ENCODE data around the gene SCAMP5.

Gene SCAMP5, protein sequence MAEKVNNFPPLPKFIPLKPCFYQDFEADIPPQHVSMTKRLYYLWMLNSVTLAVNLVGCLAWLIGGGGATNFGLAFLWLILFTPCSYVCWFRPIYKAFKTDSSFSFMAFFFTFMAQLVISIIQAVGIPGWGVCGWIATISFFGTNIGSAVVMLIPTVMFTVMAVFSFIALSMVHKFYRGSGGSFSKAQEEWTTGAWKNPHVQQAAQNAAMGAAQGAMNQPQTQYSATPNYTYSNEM

DNA sequence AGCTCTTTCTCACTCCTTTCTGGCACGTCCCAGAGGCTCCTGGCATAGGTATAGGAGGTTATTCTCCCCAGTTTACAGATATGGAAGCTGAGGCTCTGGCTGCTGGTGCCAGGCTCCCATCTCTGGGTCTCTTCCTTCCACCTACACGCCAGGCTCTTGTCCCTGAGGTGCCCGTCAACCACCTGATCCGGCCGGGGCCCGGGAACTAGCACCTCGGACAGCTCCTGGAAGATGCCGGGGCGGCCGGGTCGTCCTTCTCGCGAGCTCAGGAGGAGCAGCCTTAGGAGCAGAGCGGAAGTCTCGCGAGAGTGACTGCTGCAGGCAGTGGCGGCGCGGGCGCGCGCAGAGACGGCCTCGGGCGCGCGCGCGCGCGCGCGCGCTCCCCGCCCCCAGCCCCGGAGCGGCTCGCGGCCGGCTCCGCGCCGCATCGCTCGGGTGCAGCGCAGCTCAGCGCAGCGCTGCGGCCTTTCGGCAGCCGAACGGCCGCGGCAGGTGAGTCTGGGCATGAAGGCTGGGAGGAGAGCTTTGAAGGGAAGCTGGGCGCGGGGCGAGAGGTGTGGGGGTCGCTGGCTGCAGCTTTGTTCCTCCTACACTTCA, at the start of gene SCAMP5:
SCAMP5 (plus strand) TSS at position 382 of the 597 bp plus-strand sequence. CDS start 16,277 bp downstream, outside the sequence.
- in situ Hi-C loops (cut with HindIII; ENCODE audit: low sequenced_read_pairs): no loop called here

DNA sequence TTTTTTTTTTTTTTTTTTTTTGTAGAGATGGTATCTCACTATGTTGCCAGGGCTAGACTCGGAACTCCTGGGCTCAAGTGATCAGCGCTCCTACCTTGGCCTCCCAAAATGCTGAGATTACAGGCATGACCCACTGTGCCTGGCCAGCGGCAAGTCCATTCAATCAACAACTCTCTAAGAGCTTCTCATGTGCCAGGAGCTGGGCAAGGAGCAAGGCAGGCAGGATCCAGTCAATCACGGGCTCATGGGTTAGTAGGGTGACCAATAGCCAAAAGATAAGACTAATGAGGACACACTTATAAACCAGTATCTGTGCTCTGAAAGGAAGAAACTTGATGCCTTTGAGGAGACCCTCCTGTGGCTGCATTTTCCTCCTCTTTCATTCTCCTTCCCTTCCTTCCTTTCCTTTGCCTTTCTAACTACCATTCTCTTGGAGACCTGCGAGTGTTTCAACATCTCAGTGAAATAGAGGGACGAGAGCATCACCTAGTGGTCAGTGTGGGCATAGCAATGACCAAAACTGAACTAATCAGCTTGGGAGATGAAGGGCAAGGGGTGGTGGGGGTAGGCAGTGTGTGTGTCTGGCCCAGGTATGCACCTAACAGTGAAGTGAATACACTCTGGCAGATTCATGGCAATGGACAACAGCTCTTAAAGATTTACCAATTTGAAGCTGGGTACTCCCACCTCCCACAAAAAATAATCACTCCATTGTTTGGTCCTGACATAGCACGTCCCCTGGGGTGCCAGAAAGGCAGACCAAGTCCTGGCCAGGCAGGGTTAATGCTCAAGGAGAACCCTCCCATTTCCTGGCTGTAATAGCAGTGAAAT, 45.1 kb upstream of the SCAMP5 start:
- in situ Hi-C loops (cut with HindIII; ENCODE audit: low sequenced_read_pairs): loop anchor here (5.0 to 25.0 kb wide), 3 partner anchors 43 to 313 kb away; partner anchors contain the start of gene FAM219B

DNA sequence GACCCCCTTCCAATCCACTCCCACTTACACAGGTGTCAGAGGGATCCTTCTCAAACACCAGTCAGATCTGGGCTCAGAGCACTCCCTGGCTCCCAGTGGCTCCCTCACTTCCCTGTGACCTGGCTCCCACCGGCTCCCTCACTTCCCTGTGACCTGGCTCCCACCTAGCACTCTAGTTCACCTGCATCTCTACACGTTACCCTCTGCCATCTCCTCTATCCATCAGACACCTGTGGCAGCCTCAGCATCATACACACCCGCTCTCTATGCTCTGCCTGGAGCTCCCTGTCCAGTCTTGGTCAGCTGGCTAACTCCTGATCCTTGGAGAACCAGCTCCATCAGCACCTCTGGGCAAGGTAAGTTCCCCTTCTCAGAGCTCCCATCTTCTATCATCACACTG, 44.4 kb upstream of the SCAMP5 start:
- in situ Hi-C loops (cut with HindIII; ENCODE audit: low sequenced_read_pairs): loop anchor here (5.0 to 25.0 kb wide), 3 partner anchors 44 to 314 kb away; partner anchors contain the start of gene FAM219B

DNA sequence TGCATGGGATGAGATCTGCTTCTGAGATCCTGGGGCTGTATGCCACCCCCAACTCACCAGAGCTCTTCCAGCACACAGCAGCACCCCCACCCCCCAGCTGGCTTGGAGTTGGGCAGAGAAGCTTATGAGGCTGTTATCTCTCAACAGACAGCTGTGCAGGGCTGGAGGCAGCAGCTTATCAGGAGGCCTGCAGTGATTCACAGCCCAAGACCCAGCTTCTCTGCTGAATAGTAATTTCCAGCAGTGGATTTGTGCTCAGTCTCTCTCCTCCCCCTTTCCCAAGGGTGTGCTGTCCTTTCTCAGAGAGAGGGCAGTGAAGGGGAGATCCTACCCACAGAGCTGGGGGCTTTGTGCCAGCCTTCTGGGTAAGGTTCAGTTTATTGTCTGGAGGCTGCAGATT, 40.8 kb upstream of the SCAMP5 start:
- in situ Hi-C loops (cut with HindIII; ENCODE audit: low sequenced_read_pairs): loop anchor here (5.0 to 25.0 kb wide), 3 partner anchors 47 to 317 kb away; partner anchors contain the start of gene FAM219B

DNA sequence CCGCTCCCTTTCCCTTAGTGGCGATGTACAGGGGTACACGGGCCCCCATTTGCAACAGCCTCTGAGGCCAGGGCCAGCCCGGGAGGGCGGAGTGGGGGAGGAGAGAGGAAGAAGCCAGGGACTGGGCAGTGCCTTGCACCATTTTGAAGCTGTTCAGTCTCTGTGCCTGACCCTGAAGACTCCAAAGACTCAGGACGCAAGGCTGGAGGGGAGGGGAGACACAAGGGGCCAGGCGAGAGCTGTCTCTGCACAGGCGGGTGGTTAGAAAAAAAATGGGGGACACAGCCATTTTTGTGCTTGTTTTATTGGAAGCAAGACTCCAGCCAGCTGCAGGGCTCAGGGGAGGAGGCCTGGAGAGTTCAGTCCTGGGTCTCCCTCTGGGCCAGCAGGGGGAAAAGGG, 40.3 kb upstream of the SCAMP5 start:
- in situ Hi-C loops (cut with HindIII; ENCODE audit: low sequenced_read_pairs): loop anchor here (25.0 kb wide), 1 partner anchor 318 kb away; no protein-coding TSS in a partner anchor

DNA sequence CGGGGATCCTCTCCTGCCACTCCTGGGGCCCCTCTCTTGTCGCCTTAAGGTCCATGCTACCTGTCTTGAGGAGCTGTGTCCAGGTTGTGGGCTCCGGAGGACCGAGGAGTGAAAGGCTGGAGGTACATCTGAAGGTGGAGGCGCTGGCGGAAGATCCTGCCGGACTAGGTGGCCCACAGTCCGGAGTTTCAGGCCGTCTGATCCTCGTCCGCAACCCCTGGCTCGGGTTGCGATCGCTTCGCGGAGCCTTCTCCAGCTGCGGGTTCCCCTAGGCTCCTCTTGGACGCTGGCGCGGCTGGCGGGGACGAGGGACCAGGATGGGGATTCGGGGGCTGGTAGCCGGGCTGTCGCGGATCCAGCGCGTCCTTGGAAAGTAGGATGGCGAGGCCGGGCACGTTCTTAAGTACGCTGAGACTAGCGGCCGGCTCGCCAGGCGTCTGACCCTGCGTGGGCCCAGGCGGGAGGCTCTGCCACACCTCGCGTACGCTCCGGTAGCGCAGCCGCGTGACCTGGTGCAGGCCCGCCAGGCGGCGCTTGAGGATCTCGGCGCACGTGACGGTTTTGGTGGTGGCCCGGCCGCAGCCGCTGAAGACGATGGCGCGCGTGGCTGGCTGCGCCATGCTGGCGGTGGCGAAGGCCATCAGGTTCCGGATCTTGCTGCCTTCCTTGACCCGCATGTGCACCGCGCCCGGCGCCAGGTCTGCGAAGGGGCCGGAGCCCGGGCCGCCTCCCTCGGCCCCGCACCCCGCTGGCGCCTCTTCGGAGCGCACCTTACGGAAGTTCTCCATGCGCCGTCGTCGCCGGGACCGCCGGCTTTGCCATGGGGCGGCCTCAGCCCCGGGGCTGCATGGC, 39.3 kb upstream of the SCAMP5 start:
- in situ Hi-C loops (cut with HindIII; ENCODE audit: low sequenced_read_pairs): loop anchor here (25.0 kb wide), 1 partner anchor 319 kb away; no protein-coding TSS in a partner anchor

DNA sequence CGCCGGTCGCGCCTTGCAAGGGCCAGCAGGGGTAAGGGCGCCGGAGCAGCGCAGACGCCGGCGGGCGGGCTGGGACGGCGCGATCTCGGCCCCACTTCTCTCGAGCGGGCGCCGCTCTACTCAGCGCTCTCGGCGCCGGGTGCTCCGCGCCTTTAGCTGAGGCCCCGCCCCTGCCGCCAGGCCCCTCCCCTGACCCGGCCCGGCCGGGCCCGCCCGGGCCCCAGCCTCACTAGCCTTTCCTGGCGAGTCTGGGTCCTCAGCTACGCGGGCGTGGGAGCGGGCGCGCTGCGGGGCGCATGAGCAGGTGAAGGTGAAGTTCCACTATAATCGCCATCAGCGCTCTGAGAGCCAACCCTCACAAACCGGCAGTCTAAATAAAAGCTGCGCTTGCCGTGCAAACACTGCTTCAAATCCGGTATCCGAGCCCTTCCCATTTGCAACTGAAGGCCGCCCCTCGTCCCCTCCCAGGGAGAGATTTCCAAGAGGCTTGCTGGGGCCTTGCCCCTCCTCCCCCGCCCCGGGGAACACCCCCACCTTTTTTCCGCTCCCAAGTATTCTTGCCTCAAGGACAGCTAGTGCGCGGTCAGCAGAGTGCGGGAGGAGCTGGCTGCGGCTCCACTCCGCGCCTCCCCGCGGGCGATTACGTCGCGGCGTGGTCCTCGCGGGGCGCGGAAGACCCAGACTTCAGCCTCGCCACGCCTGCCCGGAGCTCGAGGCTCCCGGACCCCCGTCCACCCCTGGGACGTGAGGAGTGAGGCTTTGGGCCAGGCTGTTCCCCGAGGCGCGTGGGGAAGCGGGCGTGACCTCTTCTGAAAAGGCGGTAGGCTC, 38.5 kb upstream of the SCAMP5 start, which contains the start of gene RPP25:
RPP25 (minus strand) TSS at position 125 of the 828 bp plus-strand sequence. CDS start 189 bp downstream, outside the sequence.
- in situ Hi-C loops (cut with HindIII; ENCODE audit: low sequenced_read_pairs): loop anchor here (25.0 kb wide), 1 partner anchor 320 kb away; no protein-coding TSS in a partner anchor

DNA sequence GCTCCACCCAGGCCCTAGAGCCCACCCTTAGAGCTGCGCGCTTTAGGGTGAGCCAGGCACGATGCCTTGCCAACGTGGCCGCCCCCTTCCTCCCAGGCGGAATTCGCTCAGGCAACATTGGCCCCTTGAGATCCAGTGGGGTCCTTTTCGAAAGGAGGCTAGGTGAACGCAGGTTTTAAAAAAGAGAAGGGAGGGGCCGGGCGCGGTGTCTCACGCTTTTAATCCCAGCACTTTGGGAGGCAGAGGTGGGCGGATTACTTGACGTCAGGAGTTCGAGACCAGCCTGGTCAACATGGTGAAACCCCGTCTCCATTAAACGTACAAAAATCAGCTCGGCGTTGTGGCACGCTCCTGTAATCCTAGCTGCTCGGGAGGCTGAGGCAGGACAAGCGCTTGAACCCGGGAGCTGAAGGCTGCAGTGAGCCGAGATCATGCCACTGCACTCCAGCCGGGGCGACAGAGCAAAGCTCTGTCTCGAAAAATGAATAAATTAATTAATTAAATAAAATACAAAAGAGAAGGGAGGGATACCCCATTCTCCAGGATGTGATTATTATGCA, 37.8 kb upstream of the SCAMP5 start:
- in situ Hi-C loops (cut with HindIII; ENCODE audit: low sequenced_read_pairs): loop anchor here (25.0 kb wide), 1 partner anchor 320 kb away; no protein-coding TSS in a partner anchor

DNA sequence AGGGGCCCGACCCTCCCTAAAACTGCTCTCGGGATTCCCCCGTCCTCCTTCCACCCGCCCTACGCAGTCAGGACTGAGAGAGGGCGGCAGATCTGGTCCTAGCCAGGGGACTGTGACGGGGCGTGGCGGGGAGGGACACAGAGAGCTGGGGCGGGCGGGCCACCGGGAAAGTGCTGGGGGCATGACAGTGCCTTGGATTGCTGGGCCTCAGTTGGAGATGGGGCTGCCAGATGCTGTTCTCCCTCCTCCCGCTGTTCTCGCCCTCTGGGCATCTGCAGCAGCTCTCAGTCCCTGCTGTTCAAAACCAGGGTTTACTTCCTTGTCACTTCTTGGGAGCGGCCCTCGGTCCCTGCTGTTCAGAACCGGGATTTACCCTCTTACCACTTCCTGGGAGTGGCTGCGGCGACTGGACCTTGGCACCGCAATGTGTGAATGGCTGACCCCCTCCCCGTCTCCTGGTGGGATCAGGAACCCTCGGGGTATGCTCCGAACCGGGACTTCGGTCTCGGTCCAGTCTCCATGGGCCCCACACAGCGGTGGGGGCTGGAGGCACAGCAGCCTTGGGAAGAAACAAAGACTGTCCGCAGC, 36.9 kb upstream of the SCAMP5 start:
- in situ Hi-C loops (cut with HindIII; ENCODE audit: low sequenced_read_pairs): loop anchor here (25.0 kb wide), 1 partner anchor 321 kb away; no protein-coding TSS in a partner anchor

DNA sequence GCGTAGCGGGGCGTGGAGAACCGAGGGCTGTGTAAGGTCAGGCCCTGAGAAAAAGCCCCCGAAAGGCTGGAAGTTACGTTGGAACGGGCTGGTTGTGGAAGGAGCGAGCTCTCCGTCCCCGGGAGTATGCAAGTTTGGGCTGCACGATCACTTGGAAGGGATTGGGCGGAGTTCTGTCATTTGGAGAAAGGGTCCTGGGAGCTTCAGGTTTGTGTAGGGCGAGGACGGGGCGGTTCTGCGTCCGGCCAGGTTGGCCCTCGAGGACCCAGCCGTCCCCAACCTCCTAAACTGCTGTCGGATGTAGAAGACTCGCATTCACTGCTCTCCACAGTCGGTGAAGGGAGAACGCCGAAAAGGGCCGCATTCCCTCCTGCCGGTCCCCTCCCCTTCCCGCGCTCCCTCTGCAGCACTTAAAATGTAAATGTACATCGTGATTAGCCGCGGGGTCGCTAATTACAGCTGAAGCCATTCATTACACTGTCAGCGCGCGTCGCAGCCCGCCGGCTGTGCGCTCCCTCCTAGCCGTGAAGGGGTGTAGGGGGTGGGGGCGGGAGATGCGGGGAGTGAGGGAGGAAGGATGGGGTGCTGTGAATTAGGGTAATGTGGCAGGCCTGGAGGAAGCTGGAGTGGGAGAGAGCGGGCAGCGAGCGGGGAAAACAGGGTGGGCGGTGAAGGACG, 36.3 kb upstream of the SCAMP5 start:
- in situ Hi-C loops (cut with HindIII; ENCODE audit: low sequenced_read_pairs): loop anchor here (25.0 kb wide), 1 partner anchor 322 kb away; no protein-coding TSS in a partner anchor

DNA sequence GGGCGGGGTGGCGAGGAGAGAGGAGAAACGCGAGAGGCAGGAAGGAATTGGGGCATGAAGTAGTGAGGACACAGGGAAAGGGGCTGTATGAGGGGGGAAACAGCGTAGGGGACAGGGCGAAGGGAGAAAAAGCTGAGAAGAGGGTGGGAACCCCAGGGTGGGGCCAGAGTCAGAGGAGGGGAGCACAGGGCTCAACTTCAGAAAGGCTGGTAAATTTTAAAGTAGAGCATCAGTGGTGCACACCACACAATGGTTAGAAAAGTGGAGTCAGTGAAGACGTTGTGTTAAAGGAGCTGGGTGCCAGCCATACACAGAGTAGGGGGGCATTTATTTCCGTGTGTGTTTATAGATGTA, 35.8 kb upstream of the SCAMP5 start:
- in situ Hi-C loops (cut with HindIII; ENCODE audit: low sequenced_read_pairs): loop anchor here (25.0 kb wide), 1 partner anchor 322 kb away; no protein-coding TSS in a partner anchor

DNA sequence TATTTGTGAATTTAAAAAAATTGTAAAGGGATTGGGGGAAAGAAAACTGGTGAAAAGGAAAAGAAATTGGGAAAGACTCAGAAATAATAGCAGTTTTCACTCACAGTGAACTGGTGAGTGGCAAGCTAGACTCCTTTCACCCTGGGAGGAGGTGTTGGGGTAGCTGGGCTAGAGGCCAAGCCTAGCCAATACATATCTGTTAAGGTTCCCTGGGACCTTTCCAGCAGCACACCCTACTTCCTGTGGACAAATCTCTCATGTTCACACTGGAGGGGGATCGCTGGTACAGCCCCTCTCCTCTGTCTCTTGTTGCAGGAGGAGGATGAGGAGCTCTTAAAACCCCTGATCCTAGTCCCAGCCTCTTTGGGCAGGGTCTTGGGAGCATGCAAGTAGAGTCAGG, 35.1 kb upstream of the SCAMP5 start:
- in situ Hi-C loops (cut with HindIII; ENCODE audit: low sequenced_read_pairs): loop anchor here (25.0 kb wide), 1 partner anchor 323 kb away; no protein-coding TSS in a partner anchor

DNA sequence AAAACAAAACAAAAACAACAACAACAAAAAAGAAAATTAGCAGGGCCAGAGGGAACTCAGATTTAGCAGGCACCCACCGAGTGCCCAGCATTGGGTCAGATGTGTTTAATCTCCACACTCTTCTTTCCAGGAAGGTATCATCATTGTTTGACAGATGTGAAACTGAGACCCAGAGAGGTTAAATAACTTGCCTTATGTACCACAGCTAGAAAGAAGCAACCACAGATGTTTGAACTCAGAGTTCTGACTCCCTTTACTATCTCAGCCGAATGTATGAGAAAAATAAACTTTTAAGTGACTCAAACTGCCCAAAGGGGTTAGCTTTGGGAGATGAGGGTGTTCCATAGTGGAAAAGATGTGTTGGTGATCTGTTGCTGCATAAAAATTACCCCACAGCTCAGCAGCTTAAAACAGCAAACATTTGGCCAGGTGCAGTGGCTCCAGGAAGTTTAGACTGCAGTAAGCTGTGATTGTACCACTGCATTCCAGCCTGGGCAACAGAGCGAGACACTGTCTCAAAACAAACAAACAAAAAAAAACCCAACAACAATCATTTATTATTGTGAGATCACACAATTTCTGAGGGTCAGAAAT, 34.3 kb upstream of the SCAMP5 start:
- in situ Hi-C loops (cut with HindIII; ENCODE audit: low sequenced_read_pairs): loop anchor here (25.0 kb wide), 1 partner anchor 324 kb away; no protein-coding TSS in a partner anchor

DNA sequence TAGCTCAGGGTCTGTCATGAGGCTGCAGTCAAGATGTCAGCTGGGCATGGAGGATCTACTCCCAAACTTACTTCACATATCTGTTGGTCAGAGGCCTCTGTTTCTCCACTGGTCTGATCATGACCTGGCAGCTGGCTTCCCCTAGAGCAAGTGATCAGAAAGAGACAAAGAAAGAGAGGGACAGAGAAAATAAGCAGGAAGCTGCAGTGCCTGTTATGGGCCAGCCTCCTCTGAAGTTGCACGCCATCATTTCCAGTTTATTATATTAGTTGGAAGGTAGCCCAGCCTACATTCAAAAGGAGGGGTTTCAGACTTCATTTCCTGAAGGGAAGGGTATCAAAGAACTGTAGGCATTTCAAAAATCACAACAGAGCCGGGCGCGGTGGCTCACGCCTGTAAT, 33.7 kb upstream of the SCAMP5 start:
- in situ Hi-C loops (cut with HindIII; ENCODE audit: low sequenced_read_pairs): loop anchor here (25.0 kb wide), 1 partner anchor 324 kb away; no protein-coding TSS in a partner anchor

DNA sequence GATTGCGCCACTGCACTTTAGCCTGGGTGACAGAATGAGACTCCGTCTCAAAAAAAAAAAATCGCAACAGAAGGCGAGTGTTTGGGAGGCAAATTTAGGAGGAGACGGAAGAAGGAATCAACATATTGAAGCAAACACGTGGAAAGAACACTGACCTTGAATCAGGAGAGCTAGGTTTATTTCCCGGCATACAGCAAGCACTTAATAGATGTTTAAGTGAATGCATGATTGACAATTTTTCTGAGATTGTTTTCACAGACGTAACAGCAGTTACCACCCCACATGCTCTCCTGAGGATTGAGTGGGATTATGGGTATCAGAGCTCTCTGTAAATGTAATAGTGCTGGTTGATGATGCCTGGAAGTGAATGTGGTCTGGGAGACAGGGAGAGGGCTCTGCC, 33.1 kb upstream of the SCAMP5 start:
- in situ Hi-C loops (cut with HindIII; ENCODE audit: low sequenced_read_pairs): loop anchor here (25.0 kb wide), 1 partner anchor 325 kb away; no protein-coding TSS in a partner anchor

DNA sequence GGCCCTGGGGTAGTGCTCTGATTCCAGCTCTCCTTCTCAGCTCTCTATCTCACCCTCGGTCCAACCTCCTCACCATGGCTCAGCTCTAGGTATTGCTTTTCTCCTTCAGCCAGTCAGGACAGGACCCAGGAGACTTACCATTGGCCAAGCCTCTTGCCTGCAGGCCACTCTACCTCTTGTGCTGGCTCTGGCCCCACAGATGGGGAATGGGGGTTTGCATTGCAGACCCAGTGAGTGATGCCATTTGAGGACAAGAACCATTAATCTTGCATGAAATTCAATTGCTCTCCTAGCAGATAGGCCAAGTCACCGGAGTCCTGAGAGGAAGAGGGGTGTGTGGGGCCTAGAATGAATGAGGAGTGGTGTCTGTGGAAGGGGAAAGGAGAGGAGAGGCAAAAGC, 32.7 kb upstream of the SCAMP5 start:
- in situ Hi-C loops (cut with HindIII; ENCODE audit: low sequenced_read_pairs): loop anchor here (25.0 kb wide), 1 partner anchor 325 kb away; no protein-coding TSS in a partner anchor

DNA sequence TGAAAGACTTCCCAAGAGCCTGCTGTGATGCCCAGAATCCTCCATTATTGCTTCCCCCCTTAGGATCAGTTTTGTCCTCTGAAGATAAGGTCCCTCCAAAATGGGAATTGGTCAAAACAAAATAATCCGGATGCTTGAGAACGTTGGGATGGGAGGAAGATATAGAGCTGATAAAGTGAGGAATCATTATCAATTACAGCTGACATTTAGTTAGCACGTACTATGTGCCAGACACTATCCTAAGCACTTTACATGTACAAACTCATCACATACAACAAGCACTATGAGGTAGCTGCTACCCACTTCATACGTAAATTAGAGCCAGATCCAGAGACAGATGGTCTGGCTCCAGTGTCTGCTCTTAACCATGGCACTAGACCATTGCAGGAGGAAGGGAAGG, 32.1 kb upstream of the SCAMP5 start:
- in situ Hi-C loops (cut with HindIII; ENCODE audit: low sequenced_read_pairs): loop anchor here (25.0 kb wide), 1 partner anchor 326 kb away; no protein-coding TSS in a partner anchor
